Measurements from ENCODE around the gene ASH1L.

DNA sequence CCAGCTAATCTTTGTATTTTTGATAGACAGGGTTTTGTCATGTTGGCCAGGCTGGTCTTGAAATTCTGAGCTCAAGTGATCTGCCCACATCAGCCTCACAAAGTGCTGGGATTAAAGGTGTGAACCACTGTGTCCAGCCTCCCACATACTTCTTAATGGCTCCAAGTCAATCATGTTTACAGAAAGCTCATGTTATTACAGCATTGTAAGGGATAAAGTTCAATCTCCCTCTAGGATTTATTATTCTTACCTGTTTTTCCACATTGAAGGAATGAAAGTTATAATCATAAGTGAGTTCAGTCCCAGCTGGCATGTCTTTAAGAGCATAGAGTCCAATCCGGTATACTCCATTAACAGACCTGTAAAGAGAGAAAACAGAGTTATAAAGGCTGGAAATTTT, 202.6 kb downstream of the ASH1L start:
- no peak for TF ChIP-seq GLIS3 (CRISPR knock-in tag; IDR thresholded peaks at IDR 0.05)
- TF ChIP-seq RARB (CRISPR knock-in tag; IDR thresholded peaks at IDR 0.05): no peak
- no peak for TF ChIP-seq CSDC2 (CRISPR knock-in tag; IDR thresholded peaks at IDR 0.05)
- TF ChIP-seq, protein P1, sequence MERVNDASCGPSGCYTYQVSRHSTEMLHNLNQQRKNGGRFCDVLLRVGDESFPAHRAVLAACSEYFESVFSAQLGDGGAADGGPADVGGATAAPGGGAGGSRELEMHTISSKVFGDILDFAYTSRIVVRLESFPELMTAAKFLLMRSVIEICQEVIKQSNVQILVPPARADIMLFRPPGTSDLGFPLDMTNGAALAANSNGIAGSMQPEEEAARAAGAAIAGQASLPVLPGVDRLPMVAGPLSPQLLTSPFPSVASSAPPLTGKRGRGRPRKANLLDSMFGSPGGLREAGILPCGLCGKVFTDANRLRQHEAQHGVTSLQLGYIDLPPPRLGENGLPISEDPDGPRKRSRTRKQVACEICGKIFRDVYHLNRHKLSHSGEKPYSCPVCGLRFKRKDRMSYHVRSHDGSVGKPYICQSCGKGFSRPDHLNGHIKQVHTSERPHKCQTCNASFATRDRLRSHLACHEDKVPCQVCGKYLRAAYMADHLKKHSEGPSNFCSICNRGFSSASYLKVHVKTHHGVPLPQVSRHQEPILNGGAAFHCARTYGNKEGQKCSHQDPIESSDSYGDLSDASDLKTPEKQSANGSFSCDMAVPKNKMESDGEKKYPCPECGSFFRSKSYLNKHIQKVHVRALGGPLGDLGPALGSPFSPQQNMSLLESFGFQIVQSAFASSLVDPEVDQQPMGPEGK (CRISPR knock-in tag; IDR thresholded peaks at IDR 0.05; ENCODE audit: borderline replicate concordance): no peak
- TF ChIP-seq SNAI2 (CRISPR knock-in tag; IDR thresholded peaks at IDR 0.05): no peak
- TF ChIP-seq PPARA (CRISPR knock-in tag; IDR thresholded peaks at IDR 0.05; ENCODE audit: borderline replicate concordance): no peak
- TF ChIP-seq, protein P2, sequence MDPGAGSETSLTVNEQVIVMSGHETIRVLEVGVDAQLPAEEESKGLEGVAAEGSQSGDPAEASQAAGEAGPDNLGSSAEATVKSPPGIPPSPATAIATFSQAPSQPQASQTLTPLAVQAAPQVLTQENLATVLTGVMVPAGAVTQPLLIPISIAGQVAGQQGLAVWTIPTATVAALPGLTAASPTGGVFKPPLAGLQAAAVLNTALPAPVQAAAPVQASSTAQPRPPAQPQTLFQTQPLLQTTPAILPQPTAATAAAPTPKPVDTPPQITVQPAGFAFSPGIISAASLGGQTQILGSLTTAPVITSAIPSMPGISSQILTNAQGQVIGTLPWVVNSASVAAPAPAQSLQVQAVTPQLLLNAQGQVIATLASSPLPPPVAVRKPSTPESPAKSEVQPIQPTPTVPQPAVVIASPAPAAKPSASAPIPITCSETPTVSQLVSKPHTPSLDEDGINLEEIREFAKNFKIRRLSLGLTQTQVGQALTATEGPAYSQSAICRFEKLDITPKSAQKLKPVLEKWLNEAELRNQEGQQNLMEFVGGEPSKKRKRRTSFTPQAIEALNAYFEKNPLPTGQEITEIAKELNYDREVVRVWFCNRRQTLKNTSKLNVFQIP (CRISPR knock-in tag; IDR thresholded peaks at IDR 0.05; ENCODE audit: borderline replicate concordance, low read depth): no peak
- TF ChIP-seq ESRRG (CRISPR knock-in tag; IDR thresholded peaks at IDR 0.05): no peak
- no peak for TF ChIP-seq ZNF565 (CRISPR knock-in tag; conservative IDR thresholded peaks at IDR 0.05; ENCODE audit: low read depth)
- no peak for TF ChIP-seq TOX (CRISPR knock-in tag; IDR thresholded peaks at IDR 0.05; ENCODE audit: borderline replicate concordance)
- no peak for TF ChIP-seq ZFP30 (CRISPR knock-in tag; IDR thresholded peaks at IDR 0.05)
- TF ChIP-seq TCF4 (CRISPR knock-in tag; IDR thresholded peaks at IDR 0.05; ENCODE audit: borderline replicate concordance): no peak
- TF ChIP-seq OSR1 (CRISPR knock-in tag; IDR thresholded peaks at IDR 0.05): no peak
- TF ChIP-seq, protein P3, sequence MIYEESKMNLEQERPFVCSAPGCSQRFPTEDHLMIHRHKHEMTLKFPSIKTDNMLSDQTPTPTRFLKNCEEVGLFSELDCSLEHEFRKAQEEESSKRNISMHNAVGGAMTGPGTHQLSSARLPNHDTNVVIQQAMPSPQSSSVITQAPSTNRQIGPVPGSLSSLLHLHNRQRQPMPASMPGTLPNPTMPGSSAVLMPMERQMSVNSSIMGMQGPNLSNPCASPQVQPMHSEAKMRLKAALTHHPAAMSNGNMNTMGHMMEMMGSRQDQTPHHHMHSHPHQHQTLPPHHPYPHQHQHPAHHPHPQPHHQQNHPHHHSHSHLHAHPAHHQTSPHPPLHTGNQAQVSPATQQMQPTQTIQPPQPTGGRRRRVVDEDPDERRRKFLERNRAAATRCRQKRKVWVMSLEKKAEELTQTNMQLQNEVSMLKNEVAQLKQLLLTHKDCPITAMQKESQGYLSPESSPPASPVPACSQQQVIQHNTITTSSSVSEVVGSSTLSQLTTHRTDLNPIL (CRISPR knock-in tag; IDR thresholded peaks at IDR 0.05; ENCODE audit: low read depth): no peak

Data from SK-N-SH treated with all-trans-retinoic acid at 6 μM for 48 hours (cell line).